DND-41 (cell line): Measurements from ENCODE around the gene WAPL.

Source experiments
- ATAC-seq: fragments of 200-7000 bp; cut with Tn5 transposase; 3 replicates; pipeline ENCODE4 v1.9.1; 2021; ENCODE audit warnings: low read depth; ENCODE audit not compliant: insufficient read depth
- DNase-seq: peaks from one replicate; pipeline ENCODE4 v3.0.0-alpha.2; 2020
- H2AFZ ChIP-seq: 2 replicates; pipeline ENCODE4 v1.6.0; 2012; ENCODE audit warnings: low read depth, low read length
- H3K27ac ChIP-seq: 2 replicates; pipeline ENCODE4 v1.5.1; 2012; ENCODE audit warnings: low read length, inconsistent platforms
- H3K27me3 ChIP-seq: fragments of 200-600 bp; sonication (generic); 2 replicates; pipeline ENCODE4 v1.6.0; 2012; ENCODE audit warnings: low read length, mild to moderate bottlenecking, inconsistent platforms; ENCODE audit not compliant: insufficient read depth, poor library complexity
- H3K36me3 ChIP-seq: 2 replicates; pipeline ENCODE4 v1.5.1; 2012; ENCODE audit warnings: low read length, inconsistent platforms; ENCODE audit not compliant: insufficient read depth
- H3K4me1 ChIP-seq: 2 replicates; pipeline ENCODE4 v1.5.1; 2012; ENCODE audit warnings: mild to moderate bottlenecking, low read length; ENCODE audit not compliant: insufficient read depth
- H3K4me2 ChIP-seq: 2 replicates; pipeline ENCODE4 v1.6.0; 2012; ENCODE audit warnings: mild to moderate bottlenecking, moderate library complexity, low read length, inconsistent platforms; ENCODE audit not compliant: insufficient read depth
- H3K4me3 ChIP-seq, 2 experiments: fragments of 200-600 bp in 1 of 2; shearing (Covaris generic) in 1 of 2; 2 replicates each; pipeline ENCODE4 v1.5.1; 2012 to 2016; ENCODE audit warnings: inconsistent platforms in 2 of 2, low read length in 2 of 2, mild to moderate bottlenecking in 2 of 2, low read depth in 1 of 2, moderate library complexity in 1 of 2
- H3K79me2 ChIP-seq: 2 replicates; pipeline ENCODE4 v1.6.0; 2012; ENCODE audit warnings: low read length, inconsistent platforms; ENCODE audit not compliant: insufficient read depth
- H3K9ac ChIP-seq: 2 replicates; pipeline ENCODE4 v1.6.0; 2012; ENCODE audit warnings: low read depth, mild to moderate bottlenecking, inconsistent platforms, low read length, moderate library complexity
- H3K9me3 ChIP-seq: 2 replicates; pipeline ENCODE4 v1.5.1; 2012; ENCODE audit warnings: low read length, moderate library complexity, mild to moderate bottlenecking, inconsistent platforms; ENCODE audit not compliant: insufficient read depth, severe bottlenecking
- H4K20me1 ChIP-seq: 2 replicates; pipeline ENCODE4 v1.6.0; 2012; ENCODE audit warnings: low read length; ENCODE audit not compliant: insufficient read depth
- CTCF ChIP-seq: IDR thresholded peaks from 2 replicates; pipeline ENCODE4 v1.5.1; 2012; ENCODE audit warnings: borderline replicate concordance, low read length, moderate library complexity, mild to moderate bottlenecking; ENCODE audit not compliant: poor library complexity, severe bottlenecking; ENCODE audit errors: extremely low read depth
- EZH2 ChIP-seq: IDR thresholded peaks from 3 replicates; pipeline ENCODE4 v1.6.1; 2012; ENCODE audit warnings: borderline replicate concordance, low read depth, mild to moderate bottlenecking, moderate library complexity, low read length, inconsistent platforms; ENCODE audit not compliant: severe bottlenecking

The WAPL gene

DNA sequence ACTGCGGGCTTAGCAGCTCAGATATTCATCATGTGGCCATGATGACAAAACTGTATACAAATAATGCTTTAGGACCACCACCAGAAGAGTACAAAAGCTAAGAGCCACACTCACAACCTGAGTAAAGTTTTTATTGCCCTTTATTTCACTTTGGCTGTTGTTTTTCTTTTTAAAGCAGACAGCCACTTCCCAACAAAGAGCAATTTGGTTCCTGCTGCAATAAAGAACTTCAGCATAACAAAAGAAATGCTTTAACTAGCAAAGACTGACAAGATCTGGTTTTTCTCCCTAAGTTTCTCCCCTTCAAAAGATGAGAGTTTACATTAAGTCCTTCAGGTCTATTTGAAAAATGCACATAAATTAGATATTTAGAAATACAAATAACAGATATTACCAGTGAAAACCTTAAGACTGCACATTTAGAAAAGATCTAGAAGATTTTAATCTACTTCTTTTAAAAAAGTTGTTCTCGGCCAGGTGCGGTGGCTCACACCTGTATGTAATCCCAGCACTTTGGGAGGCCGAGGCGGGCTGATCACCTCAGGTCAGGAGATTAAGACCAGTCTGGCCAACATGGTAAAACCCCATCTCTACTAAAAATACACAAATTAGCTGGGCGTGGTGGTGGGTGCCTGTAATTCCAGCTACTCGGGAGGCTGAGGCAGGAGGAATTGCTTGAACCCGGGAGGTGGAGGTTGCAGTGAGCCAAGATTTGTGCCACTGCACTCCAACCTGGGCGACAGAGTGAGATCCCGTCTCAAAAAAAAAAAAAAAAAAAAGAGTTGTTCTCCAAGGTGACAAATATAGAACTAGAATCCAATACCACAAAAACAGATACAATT is 59.4 kb downstream of the WAPL start:
- H3K4me2 ChIP-seq = no peak overlapping the region
- no peaks in the 10 kb centered on the region for H3K4me1 ChIP-seq
- peaks cover 3% of the 10 kb centered on the region; the same call in 1 of the 2 replicates for H3K79me2 ChIP-seq
- 0 out of 2 replicates have a peak, but pooled peaks cover 3% of the 10 kb centered on the region for H4K20me1 ChIP-seq
- peaks cover 91% of the 10 kb centered on the region for H3K36me3 ChIP-seq
- H3K27ac ChIP-seq = no peak overlapping the region
- no peaks in the 10 kb centered on the region for H3K9me3 ChIP-seq
- H2AFZ ChIP-seq = no peak overlapping the region
- H3K27me3 ChIP-seq = no peaks in the 10 kb centered on the region
- no peak for ATAC-seq
- DNase-seq = no peak
- no peak overlapping the region for H3K9ac ChIP-seq
- no peak overlapping the region for H3K4me3 ChIP-seq
- TF ChIP-seq EZH2 = no peak
- no peak for TF ChIP-seq CTCF

DNA sequence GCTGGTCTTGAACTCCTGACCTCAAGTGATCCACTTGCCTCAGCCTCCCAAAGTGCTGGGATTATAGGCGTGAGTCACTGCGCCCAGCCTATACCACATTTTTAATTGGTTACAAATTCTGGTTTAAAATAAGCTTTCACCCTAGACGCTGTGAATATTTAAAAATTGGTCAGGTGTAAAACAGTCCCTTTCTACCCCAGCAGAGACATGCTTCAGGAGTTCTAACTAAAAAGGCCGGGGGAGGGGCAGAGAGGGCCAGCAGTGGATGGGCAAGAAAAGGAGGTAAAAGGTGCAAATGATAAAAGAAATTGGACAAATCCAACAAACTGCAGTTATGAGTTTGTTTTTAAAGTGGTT is 70.0 kb downstream of the WAPL start:
- Histone ChIP-seq H3K9me3 (no peaks in the 10 kb centered on the region), H4K20me1 (no peaks in the 10 kb centered on the region), H3K4me3 (no peak overlapping the region), H3K4me2 (no peak overlapping the region), H3K27me3 (no peaks in the 10 kb centered on the region), H3K27ac (no peak overlapping the region), H3K79me2 (peaks cover 4% of the 10 kb centered on the region; the same call in 1 of the 2 replicates), H3K36me3 (peaks cover 89% of the 10 kb centered on the region), H3K9ac (no peak overlapping the region), H3K4me1 (no peaks in the 10 kb centered on the region), H2AFZ (no peak overlapping the region)
- DNase-seq = no peak
- no peak for ATAC-seq
- TF ChIP-seq CTCF = no peak
- TF ChIP-seq EZH2 = no peak

DNA sequence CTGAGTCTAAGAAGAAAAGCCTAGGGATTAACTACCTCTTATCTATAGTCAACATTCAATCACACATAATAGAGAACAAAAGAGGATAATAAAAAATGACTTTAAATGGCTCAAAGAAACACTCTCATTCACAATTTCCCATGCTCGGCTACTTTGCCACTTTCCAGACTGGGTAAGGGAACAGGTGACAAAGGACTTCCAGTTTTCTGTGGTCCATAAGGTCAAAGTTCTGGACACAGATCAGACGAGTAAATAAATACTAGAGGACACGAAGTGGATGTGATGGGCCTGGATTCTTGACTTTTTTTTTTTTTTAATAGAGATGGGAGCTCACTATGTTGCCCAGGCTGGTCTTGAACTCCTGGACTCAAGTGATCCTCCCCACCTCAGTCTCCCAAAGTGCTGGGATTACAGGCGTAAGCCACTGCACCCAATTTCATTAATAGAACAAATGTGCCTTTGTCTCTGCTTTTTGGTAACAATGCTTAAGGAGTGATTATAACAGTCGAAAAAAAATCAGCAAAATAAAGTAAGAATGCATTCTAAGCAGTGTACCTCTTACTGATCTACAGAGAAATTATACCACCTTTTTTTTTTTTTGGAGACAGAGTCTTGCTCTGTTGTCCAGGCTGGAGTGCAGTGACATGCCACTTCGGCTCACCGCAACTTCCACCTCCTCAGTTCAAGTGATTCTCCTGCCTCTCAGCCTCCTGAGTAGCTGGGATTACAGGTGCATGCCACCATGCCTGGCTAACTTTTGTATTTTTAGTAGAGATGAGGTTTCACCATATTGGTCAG is 70.6 kb downstream of the WAPL start:
- ATAC-seq = no peak
- no peak for TF ChIP-seq CTCF
- no peak for TF ChIP-seq EZH2
- Histone ChIP-seq H3K27me3 (no peaks in the 10 kb centered on the region), H3K79me2 (peaks cover 4% of the 10 kb centered on the region; the same call in 1 of the 2 replicates), H2AFZ (no peak overlapping the region), H3K4me3 (no peak overlapping the region), H3K4me1 (no peaks in the 10 kb centered on the region), H4K20me1 (no peaks in the 10 kb centered on the region), H3K27ac (no peak overlapping the region), H3K9ac (no peak overlapping the region), H3K4me2 (no peak overlapping the region), H3K36me3 (peaks cover 89% of the 10 kb centered on the region), H3K9me3 (no peaks in the 10 kb centered on the region)
- no peak for DNase-seq
